D721Med (cell line): ENCODE results near the gene ADSS2.
"Not testable (repeated sequence)": the region's sequence is repeated elsewhere in the genome, so short reads cannot be mapped to it uniquely, and the experiment has no call there.

Experiments used
- DNase-seq: peaks from one replicate; pipeline ENCODE4 v3.0.0; 2011; ENCODE audit warnings: low spot score; ENCODE audit not compliant: insufficient read length
- FAIRE-seq: peaks from 2 replicates; lab custom pipeline; 2011; peaks lifted over from hg19 to GRCh38; lab: Jason Lieb, UNC
- CTCF ChIP-seq: IDR thresholded peaks from 2 replicates; pipeline ENCODE4 v1.5.1; 2012; ENCODE audit warnings: mild to moderate bottlenecking, control low read depth; ENCODE audit not compliant: insufficient read depth; ENCODE audit errors: missing control alignments

Gene ADSS2

GRCh38 chr1:244451539-244451950 is at the start of gene ADSS2:
ADSS2 (minus strand) TSS chr1:244451909; CDS start chr1:244451817, 92 bp downstream.
- DNase-seq (no peak), FAIRE-seq (no peak)
- TF ChIP-seq CTCF = no peak

GRCh38 chr1:244500515-244500914 is 48.8 kb upstream of the ADSS2 start:
- not testable (repeated sequence) for DNase-seq, FAIRE-seq

GRCh38 chr1:244499484-244499883 is 47.8 kb upstream of the ADSS2 start:
- not testable (repeated sequence) for FAIRE-seq, DNase-seq

GRCh38 chr1:244497805-244498204 is 46.1 kb upstream of the ADSS2 start:
- TF ChIP-seq CTCF = no peak
- no peak for DNase-seq
- no peak for FAIRE-seq

- no peak for TF ChIP-seq CTCF
- FAIRE-seq = no peak
- DNase-seq = no peak
These were observed 44.5 kb upstream of the ADSS2 start for GRCh38 chr1:244496186-244496585.

GRCh38 chr1:244494653-244495052 is 42.9 kb upstream of the ADSS2 start:
- no peak for FAIRE-seq
- TF ChIP-seq CTCF = no peak
- DNase-seq = no peak

- not testable (repeated sequence) for FAIRE-seq, DNase-seq
These were observed 33.3 kb upstream of the ADSS2 start for GRCh38 chr1:244484971-244485370.

GRCh38 chr1:244473059-244473605 is 21.4 kb upstream of the ADSS2 start:
- FAIRE-seq = no peak
- TF ChIP-seq CTCF = no peak
- DNase-seq = no peak

GRCh38 chr1:244466724-244467123 is 15.0 kb upstream of the ADSS2 start:
- TF ChIP-seq CTCF = no peak
- FAIRE-seq (no peak), DNase-seq (no peak)
